ENCODE data around the gene ANTXR2.
"Not testable (repeated sequence)": the region's sequence is repeated elsewhere in the genome, so short reads cannot be mapped to it uniquely, and the experiment has no call there.

ANTXR2 gene

GRCh38 chr4:80004319-80004718 lies 68.7 kb downstream of the ANTXR2 start:
- Histone ChIP-seq H3K36me3 (ENCODE audit: insufficient read depth, low read length) (peaks cover 12% of the 10 kb centered on the region), H3K4me3 (ENCODE audit: low read length) (no peak overlapping the region), H3K4me1 (ENCODE audit: insufficient read depth, low read length) (no peaks in the 10 kb centered on the region)

GRCh38 chr4:80002559-80002958 lies 70.5 kb downstream of the ANTXR2 start:
- not testable (repeated sequence) for H3K4me1 ChIP-seq (ENCODE audit: insufficient read depth, low read length); H3K4me3 ChIP-seq (ENCODE audit: low read length)

More at GRCh38 chr4:80004319-80004718, 68.7 kb downstream of the ANTXR2 start:
- Histone ChIP-seq H3K27me3 (ENCODE audit: insufficient read depth, low read length) (no peaks in the 10 kb centered on the region), H3K9me3 (ENCODE audit: low read length) (peaks cover 4% of the 10 kb centered on the region), H2AFZ (ENCODE audit: low read depth, low read length) (no peak overlapping the region)

GRCh38 chr4:79999048-79999447 lies 74.0 kb downstream of the ANTXR2 start:
- H3K27me3 ChIP-seq (ENCODE audit: insufficient read depth, low read length); H3K9me3 ChIP-seq (ENCODE audit: low read length); H2AFZ ChIP-seq (ENCODE audit: low read depth, low read length); H3K4me3 ChIP-seq (ENCODE audit: low read length); H3K4me1 ChIP-seq (ENCODE audit: insufficient read depth, low read length); H3K36me3 ChIP-seq (ENCODE audit: insufficient read depth, low read length): not testable (repeated sequence)

More at GRCh38 chr4:80002559-80002958, 70.5 kb downstream of the ANTXR2 start:
- not testable (repeated sequence) for H3K9me3 ChIP-seq (ENCODE audit: low read length); H3K27me3 ChIP-seq (ENCODE audit: insufficient read depth, low read length); H2AFZ ChIP-seq (ENCODE audit: low read depth, low read length); H3K36me3 ChIP-seq (ENCODE audit: insufficient read depth, low read length)

GRCh38 chr4:79998201-79998600 lies 74.8 kb downstream of the ANTXR2 start:
- peaks cover 2% of the 10 kb centered on the region for H3K9me3 ChIP-seq (ENCODE audit: low read length)
- no peak overlapping the region for H2AFZ ChIP-seq (ENCODE audit: low read depth, low read length)
- H3K27me3 ChIP-seq (ENCODE audit: insufficient read depth, low read length), result no peaks in the 10 kb centered on the region
- H3K36me3 ChIP-seq (ENCODE audit: insufficient read depth, low read length), result no peaks in the 10 kb centered on the region
- H3K4me1 ChIP-seq (ENCODE audit: insufficient read depth, low read length), result no peaks in the 10 kb centered on the region
- H3K4me3 ChIP-seq (ENCODE audit: low read length), result no peak overlapping the region

GRCh38 chr4:79996851-79997250 lies 76.2 kb downstream of the ANTXR2 start:
- no peaks in the 10 kb centered on the region for H3K4me1 ChIP-seq (ENCODE audit: insufficient read depth, low read length)
- H3K27me3 ChIP-seq (ENCODE audit: insufficient read depth, low read length), result no peaks in the 10 kb centered on the region
- H3K9me3 ChIP-seq (ENCODE audit: low read length), result no peaks in the 10 kb centered on the region

GRCh38 chr4:79993476-79993875 lies 79.6 kb downstream of the ANTXR2 start:
- Histone ChIP-seq H3K9me3 (ENCODE audit: low read length) (no peaks in the 10 kb centered on the region), H3K27me3 (ENCODE audit: insufficient read depth, low read length) (no peaks in the 10 kb centered on the region)

More at GRCh38 chr4:79996851-79997250, 76.2 kb downstream of the ANTXR2 start:
- Histone ChIP-seq H2AFZ (ENCODE audit: low read depth, low read length) (no peak overlapping the region), H3K36me3 (ENCODE audit: insufficient read depth, low read length) (no peaks in the 10 kb centered on the region), H3K4me3 (ENCODE audit: low read length) (no peak overlapping the region)

GRCh38 chr4:79991601-79992000 lies 81.4 kb downstream of the ANTXR2 start:
- no peaks in the 10 kb centered on the region for H3K36me3 ChIP-seq (ENCODE audit: insufficient read depth, low read length)
- no peak overlapping the region for H2AFZ ChIP-seq (ENCODE audit: low read depth, low read length)
- no peaks in the 10 kb centered on the region for H3K27me3 ChIP-seq (ENCODE audit: insufficient read depth, low read length)
- H3K9me3 ChIP-seq (ENCODE audit: low read length), result no peaks in the 10 kb centered on the region
- H3K4me1 ChIP-seq (ENCODE audit: insufficient read depth, low read length), result no peaks in the 10 kb centered on the region
- no peak overlapping the region for H3K4me3 ChIP-seq (ENCODE audit: low read length)

More at GRCh38 chr4:79993476-79993875, 79.6 kb downstream of the ANTXR2 start:
- Histone ChIP-seq H3K4me1 (ENCODE audit: insufficient read depth, low read length) (no peaks in the 10 kb centered on the region), H2AFZ (ENCODE audit: low read depth, low read length) (no peak overlapping the region), H3K36me3 (ENCODE audit: insufficient read depth, low read length) (no peaks in the 10 kb centered on the region), H3K4me3 (ENCODE audit: low read length) (no peak overlapping the region)

- not testable (repeated sequence) for H3K9me3 ChIP-seq (ENCODE audit: low read length); H3K27me3 ChIP-seq (ENCODE audit: insufficient read depth, low read length); H3K36me3 ChIP-seq (ENCODE audit: insufficient read depth, low read length); H2AFZ ChIP-seq (ENCODE audit: low read depth, low read length); H3K4me3 ChIP-seq (ENCODE audit: low read length); H3K4me1 ChIP-seq (ENCODE audit: insufficient read depth, low read length)
Observed at GRCh38 chr4:79991100-79991499, 81.9 kb downstream of the ANTXR2 start.

- no peaks in the 10 kb centered on the region for H3K4me1 ChIP-seq (ENCODE audit: insufficient read depth, low read length)
- no peak overlapping the region for H3K4me3 ChIP-seq (ENCODE audit: low read length)
- no peaks in the 10 kb centered on the region for H3K9me3 ChIP-seq (ENCODE audit: low read length)
- H3K36me3 ChIP-seq (ENCODE audit: insufficient read depth, low read length), result peaks cover 5% of the 10 kb centered on the region
- H3K27me3 ChIP-seq (ENCODE audit: insufficient read depth, low read length), result no peaks in the 10 kb centered on the region
- H2AFZ ChIP-seq (ENCODE audit: low read depth, low read length), result no peak overlapping the region
Observed at GRCh38 chr4:79987401-79987800, 85.6 kb downstream of the ANTXR2 start.

- no peak overlapping the region for H3K4me3 ChIP-seq (ENCODE audit: low read length)
- no peaks in the 10 kb centered on the region for H3K9me3 ChIP-seq (ENCODE audit: low read length)
- no peaks in the 10 kb centered on the region for H3K27me3 ChIP-seq (ENCODE audit: insufficient read depth, low read length)
- no peak overlapping the region for H2AFZ ChIP-seq (ENCODE audit: low read depth, low read length)
- H3K36me3 ChIP-seq (ENCODE audit: insufficient read depth, low read length), result peaks cover 9% of the 10 kb centered on the region
- no peaks in the 10 kb centered on the region for H3K4me1 ChIP-seq (ENCODE audit: insufficient read depth, low read length)
Observed at GRCh38 chr4:79983431-79983830, 89.6 kb downstream of the ANTXR2 start.

- Histone ChIP-seq H3K9me3 (ENCODE audit: low read length) (no peaks in the 10 kb centered on the region), H3K4me3 (ENCODE audit: low read length) (no peak overlapping the region), H2AFZ (ENCODE audit: low read depth, low read length) (no peak overlapping the region), H3K4me1 (ENCODE audit: insufficient read depth, low read length) (no peaks in the 10 kb centered on the region), H3K27me3 (ENCODE audit: insufficient read depth, low read length) (no peaks in the 10 kb centered on the region), H3K36me3 (ENCODE audit: insufficient read depth, low read length) (peaks cover 13% of the 10 kb centered on the region)
Observed at GRCh38 chr4:79982601-79983322, 90.3 kb downstream of the ANTXR2 start.

GRCh38 chr4:79980448-79980847 lies 92.6 kb downstream of the ANTXR2 start:
- Histone ChIP-seq H3K27me3 (ENCODE audit: insufficient read depth, low read length) (no peaks in the 10 kb centered on the region), H3K36me3 (ENCODE audit: insufficient read depth, low read length) (peaks cover 27% of the 10 kb centered on the region), H3K4me1 (ENCODE audit: insufficient read depth, low read length) (no peaks in the 10 kb centered on the region), H2AFZ (ENCODE audit: low read depth, low read length) (no peak overlapping the region), H3K9me3 (ENCODE audit: low read length) (peaks cover 4% of the 10 kb centered on the region), H3K4me3 (ENCODE audit: low read length) (no peak overlapping the region)

GRCh38 chr4:79979785-79980437 lies 93.1 kb downstream of the ANTXR2 start:
- Histone ChIP-seq H3K9me3 (ENCODE audit: low read length) (peaks cover 4% of the 10 kb centered on the region), H3K4me1 (ENCODE audit: insufficient read depth, low read length) (no peaks in the 10 kb centered on the region), H3K36me3 (ENCODE audit: insufficient read depth, low read length) (peaks cover 27% of the 10 kb centered on the region), H3K4me3 (ENCODE audit: low read length) (no peak overlapping the region), H3K27me3 (ENCODE audit: insufficient read depth, low read length) (no peaks in the 10 kb centered on the region), H2AFZ (ENCODE audit: low read depth, low read length) (no peak overlapping the region)
